ENCODE results near the gene CIB1.

CIB1 gene

GRCh38 chr15:90219421-90220141 is 14.2 kb downstream of the CIB1 start:
- FAIRE-seq (no peak), DNase-seq (ENCODE audit: low spot score) (no peak)

GRCh38 chr15:90217671-90218394 is 15.9 kb downstream of the CIB1 start:
- FAIRE-seq (no peak), DNase-seq (ENCODE audit: low spot score) (no peak)

GRCh38 chr15:90214553-90215196 is 19.1 kb downstream of the CIB1 start:
- DNase-seq (ENCODE audit: low spot score) (no peak), FAIRE-seq (no peak)

- FAIRE-seq, result no peak
- no peak for DNase-seq (ENCODE audit: low spot score)
Measured at GRCh38 chr15:90213818-90214204, 19.9 kb downstream of the CIB1 start.

- DNase-seq (ENCODE audit: low spot score) (no peak), FAIRE-seq (no peak)
Measured at GRCh38 chr15:90213122-90213817, 20.5 kb downstream of the CIB1 start.

GRCh38 chr15:90212221-90213098 is 21.3 kb downstream of the CIB1 start:
- no peak for FAIRE-seq
- no peak for DNase-seq (ENCODE audit: low spot score)

- peak; percentile 56 for FAIRE-seq
- peak; percentile 89 for DNase-seq (ENCODE audit: low spot score)
Measured at GRCh38 chr15:90211440-90212143, 22.1 kb downstream of the CIB1 start.

- DNase-seq (ENCODE audit: low spot score) (no peak), FAIRE-seq (no peak)
Measured at GRCh38 chr15:90211009-90211408, 22.7 kb downstream of the CIB1 start.

GRCh38 chr15:90210593-90210992 is 23.1 kb downstream of the CIB1 start:
- DNase-seq (ENCODE audit: low spot score) (no peak), FAIRE-seq (no peak)

GRCh38 chr15:90209591-90209990 is 24.1 kb downstream of the CIB1 start:
- peak; percentile 58 for DNase-seq (ENCODE audit: low spot score)
- FAIRE-seq, result peak; percentile 4

GRCh38 chr15:90208356-90208755 is 25.4 kb downstream of the CIB1 start:
- DNase-seq (ENCODE audit: low spot score) (no peak), FAIRE-seq (no peak)

GRCh38 chr15:90207252-90207651 is 26.5 kb downstream of the CIB1 start:
- FAIRE-seq (no peak), DNase-seq (ENCODE audit: low spot score) (no peak)

- FAIRE-seq, result no peak
- no peak for DNase-seq (ENCODE audit: low spot score)
Measured at GRCh38 chr15:90205886-90206285, 27.9 kb downstream of the CIB1 start.

GRCh38 chr15:90205050-90205848 is 28.5 kb downstream of the CIB1 start:
- FAIRE-seq (no peak), DNase-seq (ENCODE audit: low spot score) (no peak)

GRCh38 chr15:90203922-90204321 is 29.8 kb downstream of the CIB1 start:
- peak; percentile 88 for DNase-seq (ENCODE audit: low spot score)
- peak; percentile 59 for FAIRE-seq

GRCh38 chr15:90203473-90203872 is 30.3 kb downstream of the CIB1 start:
- no peak for FAIRE-seq
- no peak for DNase-seq (ENCODE audit: low spot score)

- no peak for FAIRE-seq
- no peak for DNase-seq (ENCODE audit: low spot score)
Measured at GRCh38 chr15:90202929-90203328, 30.8 kb downstream of the CIB1 start.

GRCh38 chr15:90201944-90202375 is 31.8 kb downstream of the CIB1 start:
- DNase-seq (ENCODE audit: low spot score), result no peak

More at GRCh38 chr15:90201944-90202375, 31.8 kb downstream of the CIB1 start:
- no peak for FAIRE-seq

All from RCC 7860 (cell line).